A549 (cell line): Measurements from ENCODE around the gene ALPI. TPM values are rescaled to one million over a fixed set of nuclear protein-coding genes. Genes with fewer than 3 reads are reported as not detected.

Experiments used
- ATAC-seq, 2 experiments: fragments of 200-7000 bp in 1 of 2; fragments of >200 bp in 1 of 2; cut with Nextera tagmentation in 1 of 2; cut with Tn5 transposase in 1 of 2; 3 replicates each; pipeline versions ENCODE4 v1.8.0 to v1.9.1; 2018 to 2020; ENCODE audit warnings: mild to moderate bottlenecking in 1 of 2, moderate library complexity in 1 of 2
- CTCF ChIA-PET: fragments of 300-600 bp; sonication (Branson Sonifier 250); formaldehyde crosslinking; extraction: SDS; loops from one replicate; lab custom pipeline; 2021; ENCODE audit warnings: antibody characterized with exemption, inconsistent platforms; lab: Yijun Ruan, JAX
- POLR2A ChIA-PET: fragments of 350-600 bp; formaldehyde crosslinking; extraction: SDS; loops from one replicate; lab custom pipeline; 2021; ENCODE audit warnings: antibody characterized with exemption, inconsistent platforms; lab: Yijun Ruan, JAX
- DNase-seq, 2 experiments: peaks; one replicate each; pipeline versions ENCODE4 v3.0.0 to v3.0.0-alpha.2; 2011 to 2016; ENCODE audit warnings: low read depth in 1 of 2, low spot score in 1 of 2
- FAIRE-seq: peaks from 2 replicates; lab custom pipeline; 2011; peaks lifted over from hg19 to GRCh38; lab: Jason Lieb, UNC
- H3K27ac ChIP-seq, 2 experiments: fragments of >200 bp; sonication (Bioruptor Twin); formaldehyde crosslinking; 3 replicates each; pipeline ENCODE4 v1.5.1; 2016 to 2017
- H3K4me1 ChIP-seq: fragments of >200 bp; sonication (Bioruptor Twin); formaldehyde crosslinking; 3 replicates; pipeline ENCODE4 v1.6.1; 2016
- H3K4me2 ChIP-seq: fragments of >200 bp; sonication (Bioruptor Twin); formaldehyde crosslinking; 3 replicates; pipeline ENCODE4 v1.6.1; 2016
- H3K4me3 ChIP-seq: fragments of >200 bp; sonication (Bioruptor Twin); formaldehyde crosslinking; 3 replicates; pipeline ENCODE4 v1.5.1; 2016
- H3K9me3 ChIP-seq: fragments of >200 bp; sonication (Bioruptor Twin); formaldehyde crosslinking; 3 replicates; pipeline ENCODE4 v1.6.1; 2016
- CBX8 ChIP-seq: fragments of 200-600 bp; sonication (generic); IDR thresholded peaks from 2 replicates; pipeline ENCODE4 v1.6.1; 2016
- CEBPB ChIP-seq, 2 experiments: fragments of >200 bp in 1 of 2; sonication (Bioruptor Twin) in 1 of 2; formaldehyde crosslinking in 1 of 2; IDR thresholded peaks; 2 replicates each; pipeline ENCODE4 v1.6.1; 2012 to 2016
- CHD2 ChIP-seq: fragments of 150-350 bp; IDR thresholded peaks from 2 replicates; pipeline ENCODE4 v1.6.1; 2014; ENCODE audit warnings: low read length; ENCODE audit not compliant: partially characterized antibody
- CHD4 ChIP-seq: fragments of 200-600 bp; sonication (generic); IDR thresholded peaks from 2 replicates; pipeline ENCODE4 v1.6.1; 2016; ENCODE audit warnings: antibody characterized with exemption, mild to moderate bottlenecking, borderline replicate concordance
- EHF ChIP-seq: fragments of 250-450 bp; sonication (Bioruptor Pico); IDR thresholded peaks from 2 replicates; pipeline ENCODE4 v1.5.0; 2020; ENCODE audit warnings: mild to moderate bottlenecking
- FOSL2 ChIP-seq, 2 experiments: fragments of 450-650 bp in 1 of 2; fragments of >200 bp in 1 of 2; sonication (Bioruptor Twin) in 1 of 2; formaldehyde crosslinking; IDR thresholded peaks; 2 replicates each; pipeline versions ENCODE4 v1.5.0 to v1.6.1; 2016 to 2020; ENCODE audit warnings: mild to moderate bottlenecking in 1 of 2, moderate library complexity in 1 of 2
- FOXS1 ChIP-seq: fragments of 250-450 bp; sonication (Bioruptor Pico); IDR thresholded peaks from 2 replicates; pipeline ENCODE4 v1.5.0; 2020; ENCODE audit warnings: mild to moderate bottlenecking, moderate library complexity
- HDAC2 ChIP-seq: fragments of 200-600 bp; sonication (generic); IDR thresholded peaks from 2 replicates; pipeline ENCODE4 v1.6.1; 2016
- HOXA7 ChIP-seq: fragments of 250-450 bp; sonication (Bioruptor Pico); IDR thresholded peaks from 2 replicates; pipeline ENCODE4 v1.5.0; 2020; ENCODE audit warnings: mild to moderate bottlenecking, moderate library complexity
- MAFK ChIP-seq: fragments of 450-650 bp; IDR thresholded peaks from 2 replicates; pipeline ENCODE4 v1.6.1; 2014; ENCODE audit not compliant: partially characterized antibody
- NPAS2 ChIP-seq: fragments of 250-450 bp; sonication (Bioruptor Pico); IDR thresholded peaks from 2 replicates; pipeline ENCODE4 v1.8.0; 2022; ENCODE audit warnings: mild to moderate bottlenecking, moderate library complexity, borderline replicate concordance
- PHF8 ChIP-seq: fragments of 200-600 bp; sonication (generic); IDR thresholded peaks from 2 replicates; pipeline ENCODE4 v1.6.1; 2016; ENCODE audit warnings: low read depth, mild to moderate bottlenecking, antibody characterized with exemption, moderate library complexity, borderline replicate concordance
- POLR2A ChIP-seq: IDR thresholded peaks from 2 replicates; pipeline ENCODE4 v1.6.1; 2012; ENCODE audit warnings: mild to moderate bottlenecking, low read length
- POLR2AphosphoS2 ChIP-seq: conservative IDR thresholded peaks from 2 replicates; pipeline ENCODE4 v1.6.1; 2012; ENCODE audit warnings: low read length, improper control_type of control experiment, inconsistent platforms
- RCOR1 ChIP-seq: fragments of 150-350 bp; IDR thresholded peaks from 2 replicates; pipeline ENCODE4 v1.6.1; 2014; ENCODE audit warnings: antibody characterized with exemption, low read length, low read depth
- RFX5 ChIP-seq: fragments of 450-650 bp; IDR thresholded peaks from 2 replicates; pipeline ENCODE4 v1.7.1; 2014; ENCODE audit warnings: antibody characterized with exemption, mild to moderate bottlenecking, moderate library complexity
- TFCP2L1 ChIP-seq: fragments of 250-450 bp; sonication (Bioruptor Pico); IDR thresholded peaks from 2 replicates; pipeline ENCODE4 v1.5.0; 2021; ENCODE audit warnings: mild to moderate bottlenecking
- TP53 ChIP-seq: fragments of 250-450 bp; sonication (Bioruptor Pico); IDR thresholded peaks from 2 replicates; pipeline ENCODE4 v1.5.0; 2021; ENCODE audit warnings: mild to moderate bottlenecking, moderate library complexity
- WGBS: methylation state at CpG from one replicate; pipeline ENCODE4 v1.1.6; 2017; ENCODE audit errors: missing lambda C conversion rate; 5-methylcytosine and 5-hydroxymethylcytosine counted together
- polyA plus RNA-seq, 4 experiments: library from polyadenylated mRNA; depleted of rRNA in 3 of 4; stranded (reverse); fragments of >200 nt; fragmentation: RNase III in 1 of 4; extraction: RNeasy Plus Mini Kit Qiagen cat#74134 plus additional on column Dnase treatment in 1 of 4; gene quantifications; 2 replicates in 3 of 4; 3 replicates in 1 of 4; pipeline ENCODE4 v1.2.3, GENCODE V29; 2011 to 2017
- TF ChIP-seq, protein P1 (sequence below): fragments of 200-600 bp; sonication (generic); IDR thresholded peaks from 2 replicates; pipeline ENCODE4 v1.6.1; 2016; ENCODE audit warnings: antibody characterized with exemption, mild to moderate bottlenecking, moderate library complexity
- TF ChIP-seq, protein P2 (sequence below): fragments of 450-650 bp; IDR thresholded peaks from 2 replicates; pipeline ENCODE4 v1.6.1; 2014; ENCODE audit warnings: antibody characterized with exemption

Gene ALPI
- polyA plus RNA-seq, 2 of the 4 experiments (the other 2 are of a cell fraction) = 0.05 TPM; not detected in 1

DNA sequence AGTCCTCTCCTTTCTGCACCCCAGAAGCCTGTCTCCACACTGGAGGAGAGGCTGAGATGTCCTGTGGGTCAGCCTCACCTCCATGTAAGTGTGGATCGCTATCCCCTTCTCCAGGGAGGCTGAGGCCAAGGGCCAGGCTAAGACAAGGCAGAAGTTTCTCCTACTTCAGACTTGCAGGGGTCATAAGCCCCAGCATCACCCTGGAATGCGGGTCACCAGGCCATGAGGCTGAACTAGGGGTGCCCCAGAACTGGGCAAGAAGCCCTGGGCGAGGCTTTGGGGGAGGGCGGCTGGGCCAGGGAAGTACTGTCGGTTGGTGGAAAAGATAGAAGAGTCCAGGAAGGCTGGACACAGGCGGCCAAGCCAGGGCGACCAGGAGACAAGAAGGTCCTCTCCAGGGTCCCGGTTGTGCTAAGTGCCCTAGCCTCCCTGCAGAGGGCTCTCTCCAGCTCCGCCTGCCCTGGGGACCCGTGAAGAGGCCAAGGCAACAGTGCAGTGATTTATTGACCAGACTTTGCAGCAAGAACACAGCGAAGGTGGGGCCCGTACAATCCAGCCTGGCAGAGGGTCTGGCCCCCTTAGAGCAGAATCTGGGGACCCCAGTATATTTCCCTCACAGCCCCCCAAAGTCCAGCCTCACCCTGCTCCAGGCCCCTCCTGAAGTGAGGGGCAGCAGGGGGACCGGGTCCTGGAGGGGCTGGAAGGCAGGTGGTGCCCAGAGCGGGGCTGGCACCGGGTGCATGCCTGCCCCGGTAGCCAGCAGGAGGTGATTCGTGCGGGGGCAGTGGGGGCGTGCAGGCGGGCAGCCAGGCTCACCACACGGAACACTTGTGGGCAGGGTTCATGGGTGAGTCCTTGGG lies 23.6 kb downstream of the ALPI start (continued):
- no peak for TF ChIP-seq MAFK
- TF ChIP-seq, all 56 proteins: peak for 0

DNA sequence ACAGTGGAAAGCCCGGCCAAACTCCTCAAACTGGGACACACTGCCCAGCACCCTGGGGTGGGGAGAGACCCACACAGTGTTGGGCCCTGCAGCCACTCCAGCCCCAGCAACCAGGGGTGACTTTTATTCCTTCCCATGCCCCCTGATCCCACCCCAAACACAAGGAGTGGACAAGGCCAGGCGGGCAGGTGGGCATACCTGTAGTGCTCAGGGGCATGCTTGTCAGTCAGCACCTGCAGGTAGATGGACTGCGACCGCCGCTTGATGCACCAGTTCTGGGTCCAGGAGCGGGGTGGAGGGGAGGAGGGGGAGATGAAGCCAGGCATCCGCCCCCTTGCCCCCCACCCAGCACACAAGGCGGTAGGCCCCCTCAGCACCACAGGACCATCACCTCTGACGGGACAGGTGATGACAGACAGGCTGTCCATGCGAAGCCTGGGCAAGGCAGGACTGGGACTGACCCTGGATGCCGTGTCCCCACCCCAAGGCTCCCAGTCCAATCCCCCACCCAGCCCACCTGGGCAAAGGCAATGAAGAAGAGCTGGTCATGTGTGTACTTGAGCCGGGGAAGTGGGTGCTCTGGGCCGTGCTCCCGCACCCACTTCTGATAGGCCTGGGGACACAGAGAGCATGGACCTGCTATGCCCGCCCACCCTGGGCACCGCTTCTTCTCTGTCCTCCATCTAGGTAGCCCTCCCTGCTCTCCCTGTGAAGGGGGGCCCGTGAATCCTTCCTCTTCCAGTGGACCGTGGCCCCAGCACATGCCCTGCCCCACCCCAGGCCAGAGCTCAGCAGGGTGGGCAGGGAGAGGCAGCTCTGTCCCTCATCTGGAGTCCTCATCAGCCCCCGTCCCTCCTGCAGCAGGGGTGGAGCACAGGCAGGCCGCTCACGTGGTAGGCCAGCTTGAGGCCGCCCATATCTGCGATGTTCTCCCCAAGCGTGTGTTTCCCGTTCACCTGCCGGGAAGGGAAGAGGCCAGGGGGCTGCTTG lies 24.5 kb downstream of the ALPI start:
- ATAC-seq = no peak; a peak in 2 of 6 replicates
- ChIA-PET POLR2A (no interaction called here), CTCF (no interaction called here)
- FAIRE-seq = no peak
- no peaks in the 10 kb centered on the region for H3K4me1 ChIP-seq
- no peak overlapping the region for H3K4me2 ChIP-seq
- no peak overlapping the region for H3K4me3 ChIP-seq
- no peaks in the 10 kb centered on the region for H3K9me3 ChIP-seq
- WGBS = 47% methylated on average over 6 of the region's 26 CpGs
- DNase-seq = no peak
- H3K27ac ChIP-seq = no peak overlapping the region
- TF ChIP-seq FOSL2 (IDR thresholded peaks at IDR 0.05) (no peak), FOSL2 (CRISPR knock-in tag; IDR thresholded peaks at IDR 0.05) (no peak), RCOR1 (no peak), CEBPB (IDR thresholded peaks at IDR 0.05) (no peak), CHD4 (no peak), MAFK (no peak), RFX5 (no peak), POLR2A (no peak), PHF8 (no peak), CHD2 (no peak), NPAS2 (CRISPR knock-in tag) (no peak), TP53 (CRISPR knock-in tag) (no peak), HDAC2 (no peak), FOXS1 (CRISPR knock-in tag) (no peak), HOXA7 (CRISPR knock-in tag) (no peak), EHF (CRISPR knock-in tag) (no peak), CBX8 (no peak), TFCP2L1 (CRISPR knock-in tag) (no peak), POLR2AphosphoS2 (no peak)
- TF ChIP-seq, protein P1, sequence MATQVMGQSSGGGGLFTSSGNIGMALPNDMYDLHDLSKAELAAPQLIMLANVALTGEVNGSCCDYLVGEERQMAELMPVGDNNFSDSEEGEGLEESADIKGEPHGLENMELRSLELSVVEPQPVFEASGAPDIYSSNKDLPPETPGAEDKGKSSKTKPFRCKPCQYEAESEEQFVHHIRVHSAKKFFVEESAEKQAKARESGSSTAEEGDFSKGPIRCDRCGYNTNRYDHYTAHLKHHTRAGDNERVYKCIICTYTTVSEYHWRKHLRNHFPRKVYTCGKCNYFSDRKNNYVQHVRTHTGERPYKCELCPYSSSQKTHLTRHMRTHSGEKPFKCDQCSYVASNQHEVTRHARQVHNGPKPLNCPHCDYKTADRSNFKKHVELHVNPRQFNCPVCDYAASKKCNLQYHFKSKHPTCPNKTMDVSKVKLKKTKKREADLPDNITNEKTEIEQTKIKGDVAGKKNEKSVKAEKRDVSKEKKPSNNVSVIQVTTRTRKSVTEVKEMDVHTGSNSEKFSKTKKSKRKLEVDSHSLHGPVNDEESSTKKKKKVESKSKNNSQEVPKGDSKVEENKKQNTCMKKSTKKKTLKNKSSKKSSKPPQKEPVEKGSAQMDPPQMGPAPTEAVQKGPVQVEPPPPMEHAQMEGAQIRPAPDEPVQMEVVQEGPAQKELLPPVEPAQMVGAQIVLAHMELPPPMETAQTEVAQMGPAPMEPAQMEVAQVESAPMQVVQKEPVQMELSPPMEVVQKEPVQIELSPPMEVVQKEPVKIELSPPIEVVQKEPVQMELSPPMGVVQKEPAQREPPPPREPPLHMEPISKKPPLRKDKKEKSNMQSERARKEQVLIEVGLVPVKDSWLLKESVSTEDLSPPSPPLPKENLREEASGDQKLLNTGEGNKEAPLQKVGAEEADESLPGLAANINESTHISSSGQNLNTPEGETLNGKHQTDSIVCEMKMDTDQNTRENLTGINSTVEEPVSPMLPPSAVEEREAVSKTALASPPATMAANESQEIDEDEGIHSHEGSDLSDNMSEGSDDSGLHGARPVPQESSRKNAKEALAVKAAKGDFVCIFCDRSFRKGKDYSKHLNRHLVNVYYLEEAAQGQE = no peak
- TF ChIP-seq, protein P2, sequence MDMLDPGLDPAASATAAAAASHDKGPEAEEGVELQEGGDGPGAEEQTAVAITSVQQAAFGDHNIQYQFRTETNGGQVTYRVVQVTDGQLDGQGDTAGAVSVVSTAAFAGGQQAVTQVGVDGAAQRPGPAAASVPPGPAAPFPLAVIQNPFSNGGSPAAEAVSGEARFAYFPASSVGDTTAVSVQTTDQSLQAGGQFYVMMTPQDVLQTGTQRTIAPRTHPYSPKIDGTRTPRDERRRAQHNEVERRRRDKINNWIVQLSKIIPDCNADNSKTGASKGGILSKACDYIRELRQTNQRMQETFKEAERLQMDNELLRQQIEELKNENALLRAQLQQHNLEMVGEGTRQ = no peak
